GM18867 (cell line): Measurements from ENCODE around the gene GSX1.
"Not testable (repeated sequence)": the region's sequence is repeated elsewhere in the genome, so short reads cannot be mapped to it uniquely, and the experiment has no call there.

Experiments used
- ATAC-seq: cut with Tn5 transposase; IDR thresholded peaks from one replicate; pipeline ENCODE4 v1.9.1; 2021; ENCODE audit warnings: mild to moderate bottlenecking, moderate library complexity; ENCODE audit not compliant: unreplicated experiment

The GSX1 gene

GRCh38 chr13:27793507-27794367 lies 1.5 kb downstream of the GSX1 start:
- ATAC-seq, result no peak

DNA sequence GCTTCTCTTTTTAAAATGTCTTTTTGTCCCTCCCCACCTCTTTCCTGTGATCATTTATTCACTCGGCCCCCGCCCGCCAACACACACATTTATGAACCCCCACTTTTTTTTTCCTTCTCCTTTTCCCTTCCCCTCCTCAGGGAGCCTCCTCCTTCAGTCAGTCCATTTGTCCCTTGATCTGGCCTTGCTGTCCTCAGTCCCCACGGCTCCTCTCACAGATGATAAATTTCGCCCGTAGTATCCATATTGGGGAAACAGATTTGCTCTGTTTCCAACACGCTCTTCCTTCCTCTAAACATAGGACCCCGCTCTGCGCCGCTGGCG lies 2.0 kb downstream of the GSX1 start:
- ATAC-seq, result no peak

DNA sequence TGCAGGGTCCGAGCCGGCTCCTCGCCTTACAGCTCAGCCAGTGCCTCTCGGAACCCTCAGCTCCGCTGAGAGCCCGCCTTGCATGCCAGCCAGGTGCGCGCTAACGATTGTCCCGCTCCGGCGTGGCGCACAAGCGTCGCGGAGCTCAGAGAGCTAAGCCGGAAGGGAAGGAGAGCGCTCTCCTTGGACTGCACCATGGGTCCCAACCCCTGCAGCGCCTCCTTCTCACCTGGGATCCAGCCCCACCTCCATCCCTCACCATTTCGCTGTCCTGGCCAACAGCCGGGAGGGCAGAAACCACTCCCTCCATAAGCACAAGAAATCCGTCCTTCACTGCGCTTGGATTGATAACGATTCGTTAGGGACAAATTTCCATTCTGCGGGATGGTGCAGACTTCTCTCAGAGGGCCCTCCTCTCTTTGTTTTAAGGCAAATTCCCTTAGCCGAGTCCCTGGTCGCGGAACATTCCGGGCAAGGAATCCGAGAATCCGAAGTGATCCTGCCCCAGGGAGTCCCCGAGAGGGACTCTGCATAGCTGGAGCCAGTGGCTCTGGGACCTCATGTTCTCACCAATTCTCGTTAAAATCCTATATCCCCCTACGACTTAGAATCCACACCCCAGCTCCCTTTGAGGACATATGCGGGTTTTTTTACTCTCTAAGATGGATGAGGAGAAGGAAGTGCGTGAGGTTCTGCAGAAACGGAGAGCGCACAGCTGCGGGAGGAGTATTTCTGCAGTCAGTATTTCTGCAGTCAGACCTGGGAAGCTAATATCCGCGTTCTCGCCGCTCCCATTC lies 2.8 kb downstream of the GSX1 start:
- ATAC-seq, result no peak

GRCh38 chr13:27795718-27796019 lies 3.4 kb downstream of the GSX1 start:
- no peak for ATAC-seq

- no peak for ATAC-seq
Measured at GRCh38 chr13:27796544-27797227, 4.4 kb downstream of the GSX1 start.

DNA sequence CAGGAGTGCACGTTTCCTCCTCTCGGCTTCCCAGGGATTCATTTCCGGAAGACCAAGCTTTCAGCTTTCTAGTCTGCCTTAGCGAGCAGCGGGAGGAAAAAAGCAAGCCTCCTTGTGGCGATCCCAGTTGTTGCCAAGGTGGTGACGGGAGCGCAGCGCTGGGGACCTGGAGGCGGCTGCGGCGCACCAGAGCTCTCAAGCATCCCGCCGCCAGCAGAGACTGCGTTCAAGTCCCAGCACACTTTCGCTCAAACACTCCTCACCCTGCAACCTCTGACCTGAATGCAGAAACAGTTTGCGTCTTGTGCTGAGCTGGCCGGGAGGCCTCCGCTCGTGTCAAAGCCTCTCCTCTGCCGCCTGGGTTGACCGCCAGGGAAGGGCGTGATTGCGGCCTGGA lies 4.9 kb downstream of the GSX1 start:
- no peak for ATAC-seq

GRCh38 chr13:27806744-27807387 lies 14.6 kb downstream of the GSX1 start:
- no peak for ATAC-seq

DNA sequence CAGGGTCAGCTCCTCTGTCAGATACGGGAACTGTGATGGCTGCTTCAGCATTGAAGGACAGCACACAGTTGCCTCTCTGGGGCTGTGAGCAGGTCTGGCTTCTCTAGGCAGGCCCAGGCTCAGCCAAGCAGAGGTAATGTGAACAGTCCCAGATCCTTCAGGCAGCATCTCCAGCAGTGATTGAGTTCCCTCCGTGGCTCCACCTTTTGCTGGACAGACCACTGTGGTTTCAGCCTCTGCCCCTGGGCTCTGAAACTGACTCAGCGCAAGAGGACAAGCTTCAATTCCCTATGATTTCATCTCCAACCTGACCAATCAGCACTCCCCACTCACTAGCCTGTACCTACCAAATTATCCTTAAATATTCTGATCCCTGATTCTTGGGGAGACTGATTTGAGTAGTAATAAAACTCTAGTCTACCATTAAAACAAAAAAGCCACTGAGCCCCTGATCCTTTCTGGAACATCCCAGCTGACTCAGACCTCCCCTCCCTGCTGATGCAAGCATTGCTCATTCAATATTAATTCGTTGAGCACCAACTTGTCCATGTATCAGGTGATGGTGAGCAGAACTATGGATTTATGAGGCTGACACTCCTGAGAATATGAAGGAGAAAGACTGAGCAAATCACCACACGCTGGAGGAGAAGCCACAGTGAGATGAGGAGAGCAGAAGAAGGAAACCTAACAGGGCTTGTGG lies 16.7 kb downstream of the GSX1 start:
- ATAC-seq, result no peak

DNA sequence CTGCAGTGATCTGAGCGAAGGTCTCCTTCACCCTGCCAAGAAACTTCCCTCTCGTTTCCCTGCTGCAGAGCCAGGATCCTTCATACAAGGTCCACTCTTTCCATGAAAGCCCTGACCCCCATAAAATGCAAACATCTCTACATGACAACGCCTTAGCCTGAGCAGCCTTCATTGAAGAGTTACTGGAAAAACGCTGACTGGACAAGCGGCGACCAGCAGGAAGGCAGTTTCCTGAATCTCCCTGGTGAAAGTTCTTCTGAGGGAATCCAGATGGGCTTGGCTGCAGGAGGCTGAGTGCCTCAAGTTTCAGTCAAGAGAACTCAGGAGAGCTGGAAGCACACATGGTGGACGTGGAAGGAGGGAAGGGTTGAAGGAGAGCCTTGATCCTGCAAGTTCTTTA lies 17.7 kb downstream of the GSX1 start:
- ATAC-seq, result no peak

- ATAC-seq, result no peak
Measured at GRCh38 chr13:27810461-27810860, 18.2 kb downstream of the GSX1 start.

- ATAC-seq, result no peak
Measured at GRCh38 chr13:27813826-27814225, 21.5 kb downstream of the GSX1 start.

DNA sequence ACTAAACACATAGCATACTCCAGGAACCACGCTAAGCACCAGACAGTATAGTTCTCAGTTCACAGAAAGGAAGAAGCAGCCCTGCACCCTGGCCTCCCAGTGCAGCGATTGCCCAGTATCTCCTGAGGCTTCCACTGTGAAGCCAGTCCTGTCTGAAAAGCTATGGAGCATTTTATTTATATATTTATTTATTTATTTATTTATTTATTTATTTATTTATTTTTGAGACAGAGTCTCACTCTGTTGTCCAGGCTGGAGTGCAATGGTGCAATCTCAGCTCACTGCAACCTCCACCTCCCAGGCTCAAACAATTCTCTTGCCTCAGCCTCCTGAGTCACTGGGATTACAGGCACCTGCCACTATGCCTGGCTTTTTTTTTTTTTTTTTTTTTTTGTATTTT lies 25.5 kb downstream of the GSX1 start:
- not testable (repeated sequence) for ATAC-seq

DNA sequence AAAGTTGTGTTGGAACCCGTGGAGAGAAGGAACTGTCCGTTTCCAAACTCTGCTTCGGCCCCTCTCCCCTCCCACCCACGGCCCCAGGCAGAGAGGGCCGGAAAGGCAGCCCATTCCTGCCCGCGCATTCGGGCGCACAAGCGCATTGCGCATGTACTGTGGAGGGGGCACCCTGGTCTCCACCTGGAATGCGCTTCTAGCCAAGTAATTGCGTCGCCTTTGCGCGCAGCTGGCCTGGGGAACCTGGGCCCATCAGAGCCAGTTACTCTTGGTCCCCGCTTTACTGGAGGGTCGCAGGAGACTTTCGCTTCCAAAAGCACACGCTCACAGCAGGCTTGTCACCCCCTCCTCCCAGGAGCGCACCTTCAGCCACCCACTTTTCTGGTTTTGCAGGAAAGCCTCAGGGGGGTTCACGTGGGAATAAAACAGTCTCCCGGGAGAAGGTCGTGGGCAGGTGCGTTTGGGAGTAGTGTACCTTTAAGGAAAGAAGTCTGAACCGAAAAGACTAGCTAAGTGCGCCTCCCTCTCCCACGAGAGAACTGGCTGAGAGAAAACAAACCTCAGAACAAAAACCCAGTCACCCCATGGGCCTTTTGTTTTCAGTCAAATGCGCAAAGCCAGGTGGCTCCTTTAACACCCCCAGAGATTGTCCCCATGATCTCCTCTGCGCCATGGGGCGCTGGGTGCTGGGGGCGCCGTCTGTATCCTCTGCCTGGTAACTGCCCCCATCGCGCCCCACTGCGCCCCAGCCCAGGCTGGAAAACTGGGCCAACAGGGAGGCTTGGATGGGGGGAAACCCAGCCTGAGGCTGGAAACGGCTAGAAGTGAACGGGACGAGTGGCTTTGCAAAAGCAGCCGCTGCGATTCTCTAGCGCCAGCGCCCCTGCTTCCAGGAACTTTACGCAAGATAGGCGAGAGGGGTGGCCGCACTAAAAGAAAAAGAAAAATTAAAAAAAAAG lies 28.5 kb downstream of the GSX1 start:
- ATAC-seq, result no peak

DNA sequence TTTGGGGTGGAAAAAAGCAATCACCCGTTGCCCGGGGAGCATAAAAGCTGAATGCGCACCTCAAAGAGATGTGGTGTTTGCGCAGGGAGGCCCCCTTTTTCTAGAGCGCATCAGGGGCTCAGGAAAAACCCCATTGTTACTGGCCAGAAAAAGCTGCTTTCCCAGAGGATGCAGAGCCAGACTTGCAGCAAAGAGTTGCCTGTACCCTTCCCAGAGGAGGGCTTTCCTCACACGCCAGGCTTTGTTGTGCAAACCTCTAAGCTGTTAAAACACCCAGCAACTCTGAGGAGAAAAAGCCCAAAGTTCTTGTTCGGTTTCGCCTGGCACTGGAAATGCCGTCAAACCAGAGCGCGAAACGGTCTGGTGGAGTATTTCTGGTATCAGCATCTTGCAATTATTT lies 29.3 kb downstream of the GSX1 start:
- ATAC-seq, result no peak

GRCh38 chr13:27822258-27822872 lies 30.1 kb downstream of the GSX1 start:
- ATAC-seq, result no peak

- ATAC-seq, result no peak
Measured at GRCh38 chr13:27822873-27823311, 30.6 kb downstream of the GSX1 start.

DNA sequence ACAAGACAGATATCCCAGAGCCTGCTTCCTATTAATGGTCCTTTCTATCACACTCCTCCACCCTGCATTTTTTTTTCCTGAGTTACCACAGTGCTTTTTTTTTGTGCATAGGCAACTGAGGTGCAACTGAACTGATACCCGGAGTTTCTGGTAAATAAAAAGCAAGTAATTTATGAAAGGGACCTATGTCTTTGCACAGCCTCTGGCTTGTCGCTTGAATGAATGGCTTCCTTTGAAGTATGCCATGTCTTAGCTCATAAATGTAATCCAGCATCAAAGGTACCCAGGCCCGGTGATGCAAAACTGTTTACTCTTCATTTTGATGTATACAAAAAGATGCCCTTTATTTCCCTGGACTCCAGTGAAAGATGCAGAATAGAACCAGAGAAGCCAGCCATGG lies 31.8 kb downstream of the GSX1 start:
- no peak for ATAC-seq

DNA sequence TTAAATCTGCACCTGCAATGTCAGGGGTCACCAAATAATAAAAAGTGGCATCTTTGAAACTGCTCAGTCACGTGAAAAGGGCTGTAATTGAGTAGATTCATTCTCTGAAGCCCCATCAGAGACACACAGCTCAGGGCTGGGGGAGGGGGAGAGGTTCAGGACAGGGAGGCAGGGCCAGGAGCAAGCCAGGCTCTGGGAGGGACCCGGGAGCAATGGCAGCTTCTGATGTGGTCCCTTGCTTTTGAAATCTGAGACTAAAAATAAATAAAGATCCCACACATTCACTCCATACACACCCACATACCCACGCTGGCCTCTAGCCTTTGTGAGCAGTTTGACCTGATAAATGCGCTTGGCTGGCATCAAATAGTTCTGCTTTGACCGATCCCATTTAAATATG lies 32.8 kb downstream of the GSX1 start:
- no peak for ATAC-seq
